Peyer's patch (tissue), 4 donors: ENCODE data around the gene GLIS1. TPM values are rescaled to one million over a fixed set of nuclear protein-coding genes. Genes with fewer than 3 reads are reported as not detected.
A peak's percentile ranks its signal among the peaks of the same experiment; 100 is the strongest.

Experiments
- DNase-seq, 3 donors: peaks; one replicate each; pipeline ENCODE4 v3.0.0-alpha.2; 2017 to 2019
- H3K27ac ChIP-seq, 4 donors: fragments of 200-600 bp; sonication (generic); one replicate each; pipeline ENCODE4 v1.5.1; 2016 to 2019
- H3K27me3 ChIP-seq, 2 donors: fragments of 200-600 bp; sonication (generic); one replicate each; pipeline ENCODE4 v1.5.1; 2019
- H3K36me3 ChIP-seq, 3 donors: fragments of 200-600 bp; sonication (generic); one replicate each; pipeline ENCODE4 v1.5.1; 2016 to 2019
- H3K4me1 ChIP-seq, 4 donors: fragments of 200-600 bp; sonication (generic); one replicate each; pipeline ENCODE4 v1.5.1; 2016 to 2019
- H3K4me3 ChIP-seq, 4 donors: fragments of 200-600 bp; sonication (generic); 1 replicate in 3 of 4; 2 replicates in 1 of 4; pipeline ENCODE4 v1.5.1; 2016 to 2019; ENCODE audit warnings: mild to moderate bottlenecking in 1 of 4
- H3K9me3 ChIP-seq, 4 donors: fragments of 200-600 bp; sonication (generic); one replicate each; pipeline ENCODE4 v1.5.1; 2016 to 2019; ENCODE audit warnings: mild to moderate bottlenecking in 1 of 4
- POLR2A ChIP-seq, 2 donors: fragments of 450-650 bp; IDR thresholded peaks; one replicate each; pipeline ENCODE4 v1.5.1; 2017; ENCODE audit warnings: antibody characterized with exemption in 2 of 2, mild to moderate bottlenecking in 2 of 2, moderate library complexity in 2 of 2
- total RNA-seq, 4 donors: library from RNA; depleted of rRNA; stranded (reverse); fragments of >200 nt; gene quantifications; one replicate each; pipeline ENCODE4 v1.1.0, GENCODE V29; 2016
- TF ChIP-seq, protein P1 (sequence below), 6 experiments: fragments of 450-650 bp in 4 of 6; fragments of 200-600 bp in 2 of 6; sonication (generic) in 1 of 6; IDR thresholded peaks; one replicate each; pipeline ENCODE4 v1.5.1; 2017 to 2019; ENCODE audit warnings: antibody characterized with exemption in 6 of 6, mild to moderate bottlenecking in 3 of 6, moderate library complexity in 1 of 6

The GLIS1 gene
- total RNA-seq, 4 donors from 2014 or later, result 0.54 to 1.7 (median 0.66) TPM; not detected in 1

DNA sequence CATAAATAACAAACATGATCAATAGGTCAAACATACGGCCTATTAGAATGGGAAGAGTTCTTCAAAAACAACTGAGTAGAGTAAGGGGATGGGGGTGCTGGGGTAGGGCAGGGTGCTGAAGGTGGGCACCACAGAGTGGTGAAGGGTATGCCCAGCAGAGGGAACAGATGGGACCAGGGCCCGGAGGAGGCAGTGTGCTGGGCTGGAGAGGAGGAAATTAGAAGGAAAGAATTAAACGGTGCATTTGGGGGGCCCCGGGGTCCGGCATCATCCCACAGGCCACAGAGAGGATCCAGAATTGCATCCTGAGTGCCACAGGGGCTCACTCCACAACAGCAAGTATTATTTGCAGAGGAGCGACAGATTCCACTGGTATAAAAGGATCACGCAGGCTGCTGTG is 94.5 kb downstream of the GLIS1 start:
- Histone ChIP-seq H3K4me3 (no peak overlapping the region), H3K9me3 (no peaks in the 10 kb centered on the region), H3K27ac (no peak overlapping the region), H3K36me3 (no peaks in the 10 kb centered on the region), H3K4me1 (no peaks in the 10 kb centered on the region), H3K27me3 (no peaks in the 10 kb centered on the region)
- no peak for TF ChIP-seq POLR2A (IDR thresholded peaks at IDR 0.05)
- TF ChIP-seq, protein P1, sequence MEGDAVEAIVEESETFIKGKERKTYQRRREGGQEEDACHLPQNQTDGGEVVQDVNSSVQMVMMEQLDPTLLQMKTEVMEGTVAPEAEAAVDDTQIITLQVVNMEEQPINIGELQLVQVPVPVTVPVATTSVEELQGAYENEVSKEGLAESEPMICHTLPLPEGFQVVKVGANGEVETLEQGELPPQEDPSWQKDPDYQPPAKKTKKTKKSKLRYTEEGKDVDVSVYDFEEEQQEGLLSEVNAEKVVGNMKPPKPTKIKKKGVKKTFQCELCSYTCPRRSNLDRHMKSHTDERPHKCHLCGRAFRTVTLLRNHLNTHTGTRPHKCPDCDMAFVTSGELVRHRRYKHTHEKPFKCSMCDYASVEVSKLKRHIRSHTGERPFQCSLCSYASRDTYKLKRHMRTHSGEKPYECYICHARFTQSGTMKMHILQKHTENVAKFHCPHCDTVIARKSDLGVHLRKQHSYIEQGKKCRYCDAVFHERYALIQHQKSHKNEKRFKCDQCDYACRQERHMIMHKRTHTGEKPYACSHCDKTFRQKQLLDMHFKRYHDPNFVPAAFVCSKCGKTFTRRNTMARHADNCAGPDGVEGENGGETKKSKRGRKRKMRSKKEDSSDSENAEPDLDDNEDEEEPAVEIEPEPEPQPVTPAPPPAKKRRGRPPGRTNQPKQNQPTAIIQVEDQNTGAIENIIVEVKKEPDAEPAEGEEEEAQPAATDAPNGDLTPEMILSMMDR (IDR thresholded peaks at IDR 0.05), result no peak
- DNase-seq, result peak in 2 of 3 donors; percentile 16 to 36

DNA sequence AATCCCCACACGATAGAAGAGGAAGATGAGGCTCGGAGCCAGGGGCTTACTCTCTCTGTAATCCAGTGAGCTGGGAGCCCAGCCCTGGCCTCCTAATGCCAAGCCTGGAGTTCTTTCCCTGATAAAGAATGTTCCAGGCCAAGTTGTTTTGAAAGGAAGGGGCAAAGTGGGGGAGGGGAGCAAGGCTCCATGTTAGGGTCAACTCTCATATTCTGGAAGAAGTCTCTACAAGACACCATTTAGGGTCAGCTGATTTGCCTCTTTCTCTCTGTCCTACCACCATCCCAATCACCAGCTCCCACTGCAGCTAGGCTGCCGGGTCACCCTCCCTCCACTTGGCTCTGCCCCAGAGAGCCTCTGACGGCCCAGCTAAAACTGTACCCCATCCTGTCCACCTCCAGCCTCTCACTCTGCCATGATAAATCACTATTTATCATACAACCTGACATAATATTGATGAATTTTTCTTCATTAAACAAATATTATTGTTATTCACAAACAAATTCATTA is 95.0 kb downstream of the GLIS1 start:
- H3K27ac ChIP-seq, result no peak overlapping the region
- H3K27me3 ChIP-seq, result no peaks in the 10 kb centered on the region
- no peaks in the 10 kb centered on the region for H3K36me3 ChIP-seq
- H3K9me3 ChIP-seq, result no peaks in the 10 kb centered on the region
- no peak for TF ChIP-seq POLR2A (IDR thresholded peaks at IDR 0.05)
- TF ChIP-seq, protein P1 (IDR thresholded peaks at IDR 0.05), result no peak
- H3K4me3 ChIP-seq, result no peak overlapping the region
- no peaks in the 10 kb centered on the region for H3K4me1 ChIP-seq
- peak in 1 of 3 donors; percentile 2 for DNase-seq

DNA sequence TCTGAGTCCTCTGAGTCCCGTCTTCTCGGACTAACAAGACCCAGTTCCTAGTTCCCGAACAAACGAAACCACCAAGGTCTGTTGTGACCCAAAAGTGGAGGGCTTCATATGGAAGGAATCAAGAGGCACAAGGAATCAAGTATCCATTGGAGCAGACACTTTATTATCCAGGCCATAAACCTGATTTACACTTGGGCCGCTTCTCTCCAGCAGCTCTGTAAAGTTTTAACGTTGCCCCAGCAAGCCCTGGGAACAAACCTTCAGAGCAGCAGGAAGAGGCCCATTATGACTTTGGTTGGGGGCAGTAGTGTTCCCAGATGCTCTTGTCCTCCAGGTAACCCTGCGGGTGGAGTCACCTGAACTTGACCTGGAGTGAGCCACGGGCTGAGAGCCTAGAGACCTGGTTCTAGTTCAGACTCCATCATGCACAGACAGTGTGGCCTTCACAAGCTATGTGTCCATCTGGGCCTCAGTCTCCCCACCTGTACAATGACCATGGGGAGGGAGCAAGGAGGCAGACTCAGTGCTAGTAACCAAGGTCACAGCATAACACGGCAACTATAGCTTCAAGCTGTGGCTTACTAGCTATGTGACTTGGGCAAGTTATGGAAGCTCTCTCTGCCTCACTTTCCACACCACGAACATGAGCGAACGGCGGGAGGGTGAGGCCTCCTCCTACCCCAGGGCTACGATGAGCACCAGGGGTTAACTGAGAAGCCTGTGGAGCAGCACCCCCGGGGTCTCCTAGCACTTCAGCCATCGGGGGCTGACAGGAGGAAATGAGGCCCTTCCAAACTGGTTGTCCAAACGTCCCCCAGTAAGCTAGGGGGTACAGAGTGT is 95.7 kb downstream of the GLIS1 start:
- Histone ChIP-seq H3K9me3 (no peaks in the 10 kb centered on the region), H3K4me3 (no peak overlapping the region), H3K27me3 (no peaks in the 10 kb centered on the region), H3K4me1 (no peaks in the 10 kb centered on the region), H3K36me3 (no peaks in the 10 kb centered on the region), H3K27ac (no peak overlapping the region)
- DNase-seq, result peak in 2 of 3 donors; percentile 20 to 25
- TF ChIP-seq, protein P1 (IDR thresholded peaks at IDR 0.05), result no peak
- no peak for TF ChIP-seq POLR2A (IDR thresholded peaks at IDR 0.05)

DNA sequence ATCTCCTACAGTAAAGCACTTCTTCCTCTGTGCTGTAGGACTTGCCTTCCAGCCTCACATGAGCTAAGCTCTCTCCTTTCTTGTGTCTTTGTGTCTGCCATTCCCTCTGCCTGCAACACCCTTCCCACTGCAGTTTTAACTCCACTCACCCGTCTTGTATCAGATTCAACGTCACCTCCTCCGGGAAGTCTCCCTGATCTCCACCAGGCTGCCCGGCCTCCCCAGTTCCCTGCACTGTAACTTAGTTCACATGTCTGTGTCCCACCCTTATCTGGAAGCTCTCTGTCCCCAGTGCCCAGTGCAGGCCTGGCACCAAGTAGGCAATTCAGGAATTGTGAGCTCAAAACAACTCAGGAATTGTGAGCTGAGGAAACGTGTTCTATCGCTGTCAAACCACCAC is 96.4 kb downstream of the GLIS1 start:
- DNase-seq, result peak in 2 of 3 donors; percentile 18
- Histone ChIP-seq H3K36me3 (no peaks in the 10 kb centered on the region), H3K4me1 (no peaks in the 10 kb centered on the region), H3K27ac (no peak overlapping the region), H3K9me3 (no peaks in the 10 kb centered on the region), H3K4me3 (no peak overlapping the region), H3K27me3 (no peaks in the 10 kb centered on the region)
- TF ChIP-seq, protein P1 (IDR thresholded peaks at IDR 0.05), result no peak
- TF ChIP-seq POLR2A (IDR thresholded peaks at IDR 0.05), result no peak

DNA sequence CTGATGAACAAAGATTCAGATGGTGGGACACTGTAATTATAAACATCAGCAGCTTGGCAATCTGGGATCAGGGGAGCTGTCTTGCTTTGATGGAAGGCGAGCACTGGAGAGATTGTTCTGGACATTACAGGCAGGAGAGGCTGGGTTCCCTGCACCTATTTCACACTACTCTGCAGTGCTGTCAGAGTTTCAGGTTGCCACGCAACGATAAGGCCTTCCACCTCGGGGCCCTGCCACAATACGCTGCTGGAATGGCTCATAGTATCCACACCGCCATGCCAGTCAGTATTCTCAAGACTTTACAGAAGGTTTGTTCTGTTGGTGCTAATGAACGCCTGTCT is 96.8 kb downstream of the GLIS1 start:
- Histone ChIP-seq H3K27ac (no peak overlapping the region), H3K36me3 (no peaks in the 10 kb centered on the region), H3K9me3 (no peaks in the 10 kb centered on the region), H3K4me1 (no peaks in the 10 kb centered on the region), H3K27me3 (no peaks in the 10 kb centered on the region), H3K4me3 (no peak overlapping the region)
- TF ChIP-seq POLR2A (IDR thresholded peaks at IDR 0.05), result no peak
- TF ChIP-seq, protein P1 (IDR thresholded peaks at IDR 0.05), result no peak
- DNase-seq, result peak in 2 of 3 donors; percentile 9 to 23
